Thyroid gland (tissue), 4 donors: ENCODE results near the gene SHROOM4. TPM values are rescaled to one million over a fixed set of nuclear protein-coding genes. Genes with fewer than 3 reads are reported as not detected.
A peak's percentile ranks its signal among the peaks of the same experiment; 100 is the strongest.

Source experiments
- DNase-seq, 2 donors: peaks; one replicate each; pipeline ENCODE4 v3.0.0-alpha.2; 2019
- H3K27ac ChIP-seq, 3 donors: fragments of 200-600 bp; sonication (generic); 1 replicate in 2 of 3; 2 replicates in 1 of 3; pipeline ENCODE4 v1.5.1; 2016 to 2019; ENCODE audit warnings: mild to moderate bottlenecking in 1 of 3, moderate library complexity in 1 of 3
- H3K27me3 ChIP-seq: fragments of 200-600 bp; sonication (generic); one replicate; pipeline ENCODE4 v1.5.1; 2019
- H3K36me3 ChIP-seq, 2 donors: fragments of 200-600 bp; sonication (generic); one replicate each; pipeline ENCODE4 v1.5.1; 2016 to 2019
- H3K4me1 ChIP-seq, 2 donors: fragments of 200-600 bp; sonication (generic); one replicate each; pipeline ENCODE4 v1.5.1; 2017 to 2019
- H3K4me3 ChIP-seq, 3 donors: fragments of 200-600 bp; sonication (generic); replicated peaks in 1 of 3; 1 replicate in 2 of 3; 2 replicates in 1 of 3; pipeline ENCODE4 v1.5.1; 2016; ENCODE audit warnings: mild to moderate bottlenecking in 1 of 3
- H3K9me3 ChIP-seq: fragments of 200-600 bp; sonication (generic); one replicate; pipeline ENCODE4 v1.5.1; 2017
- POLR2A ChIP-seq, 2 donors: fragments of 450-650 bp; IDR thresholded peaks; one replicate each; pipeline ENCODE4 v1.6.1; 2017; ENCODE audit warnings: antibody characterized with exemption in 2 of 2, mild to moderate bottlenecking in 2 of 2, moderate library complexity in 1 of 2
- WGBS, 2 donors: methylation state at CpG; one replicate each; pipeline ENCODE4 v1.1.5; 2017; 5-methylcytosine and 5-hydroxymethylcytosine counted together
- intact Hi-C: fragments of 100-400 bp; cut with DNase I; formaldehyde crosslinking; loops from one replicate; pipeline ENCODE4 v1.15.1; 2023
- total RNA-seq, 4 donors: library from RNA; depleted of rRNA; stranded (reverse); fragments of >200 nt; gene quantifications; one replicate each; pipeline ENCODE4 v1.2.3, GENCODE V29; 2016
- TF ChIP-seq, protein P1 (sequence below), 6 experiments: fragments of 200-600 bp in 3 of 6; fragments of 450-650 bp in 3 of 6; sonication (generic) in 3 of 6; IDR thresholded peaks; one replicate each; pipeline ENCODE4 v1.5.1; 2016 to 2019; ENCODE audit warnings: antibody characterized with exemption in 6 of 6, mild to moderate bottlenecking in 2 of 6, inconsistent platforms in 1 of 6, moderate library complexity in 1 of 6

Gene SHROOM4
- total RNA-seq, 4 donors from 2014 or later: 4.1 to 10.8 (median 6.9) TPM

GRCh38 chrX:50712777-50713176, 101.2 kb downstream of the SHROOM4 start:
- no peaks in the 10 kb centered on the region for H3K4me1 ChIP-seq
- DNase-seq: no peak
- no peak overlapping the region for H3K27ac ChIP-seq
- 98 to 100% methylated on average over 1 to 6 of the region's 6 CpGs for WGBS, 2 donors
- no peaks in the 10 kb centered on the region for H3K9me3 ChIP-seq
- intact Hi-C loops: no loop called here
- TF ChIP-seq POLR2A (IDR thresholded peaks at IDR 0.05): no peak
- TF ChIP-seq, protein P1, sequence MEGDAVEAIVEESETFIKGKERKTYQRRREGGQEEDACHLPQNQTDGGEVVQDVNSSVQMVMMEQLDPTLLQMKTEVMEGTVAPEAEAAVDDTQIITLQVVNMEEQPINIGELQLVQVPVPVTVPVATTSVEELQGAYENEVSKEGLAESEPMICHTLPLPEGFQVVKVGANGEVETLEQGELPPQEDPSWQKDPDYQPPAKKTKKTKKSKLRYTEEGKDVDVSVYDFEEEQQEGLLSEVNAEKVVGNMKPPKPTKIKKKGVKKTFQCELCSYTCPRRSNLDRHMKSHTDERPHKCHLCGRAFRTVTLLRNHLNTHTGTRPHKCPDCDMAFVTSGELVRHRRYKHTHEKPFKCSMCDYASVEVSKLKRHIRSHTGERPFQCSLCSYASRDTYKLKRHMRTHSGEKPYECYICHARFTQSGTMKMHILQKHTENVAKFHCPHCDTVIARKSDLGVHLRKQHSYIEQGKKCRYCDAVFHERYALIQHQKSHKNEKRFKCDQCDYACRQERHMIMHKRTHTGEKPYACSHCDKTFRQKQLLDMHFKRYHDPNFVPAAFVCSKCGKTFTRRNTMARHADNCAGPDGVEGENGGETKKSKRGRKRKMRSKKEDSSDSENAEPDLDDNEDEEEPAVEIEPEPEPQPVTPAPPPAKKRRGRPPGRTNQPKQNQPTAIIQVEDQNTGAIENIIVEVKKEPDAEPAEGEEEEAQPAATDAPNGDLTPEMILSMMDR (IDR thresholded peaks at IDR 0.05): no peak
- no peaks in the 10 kb centered on the region for H3K27me3 ChIP-seq
- H3K36me3 ChIP-seq: no peaks in the 10 kb centered on the region
- H3K4me3 ChIP-seq: no peak overlapping the region

DNA sequence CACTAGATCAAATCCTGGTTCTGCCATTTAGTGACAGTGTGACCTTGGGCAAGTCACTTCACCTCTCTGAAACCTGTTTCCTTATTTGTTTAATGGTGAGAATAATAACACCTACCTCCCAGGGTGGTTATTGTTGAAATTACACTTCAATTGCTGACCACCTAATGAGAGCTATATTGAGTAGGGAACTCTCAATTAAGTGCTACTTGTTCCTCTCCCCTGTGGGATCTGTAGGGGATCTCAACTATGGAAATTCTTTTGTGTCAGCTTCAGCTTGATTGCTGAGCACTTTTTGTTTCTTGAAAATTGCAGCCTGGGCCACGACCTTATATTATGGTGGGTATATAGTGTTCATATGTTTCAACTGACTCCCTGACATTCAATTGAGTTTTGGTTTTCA, 102.1 kb downstream of the SHROOM4 start:
- TF ChIP-seq, protein P1 (IDR thresholded peaks at IDR 0.05): no peak
- TF ChIP-seq POLR2A (IDR thresholded peaks at IDR 0.05): no peak
- Histone ChIP-seq H3K27ac (no peak overlapping the region), H3K4me3 (no peak overlapping the region), H3K4me1 (no peaks in the 10 kb centered on the region), H3K9me3 (no peaks in the 10 kb centered on the region), H3K27me3 (no peaks in the 10 kb centered on the region), H3K36me3 (no peaks in the 10 kb centered on the region)
- WGBS, 2 donors: 33 to 69% methylated on average over 1 of the region's 1 CpG
- intact Hi-C loops: no loop called here
- DNase-seq: no peak

DNA sequence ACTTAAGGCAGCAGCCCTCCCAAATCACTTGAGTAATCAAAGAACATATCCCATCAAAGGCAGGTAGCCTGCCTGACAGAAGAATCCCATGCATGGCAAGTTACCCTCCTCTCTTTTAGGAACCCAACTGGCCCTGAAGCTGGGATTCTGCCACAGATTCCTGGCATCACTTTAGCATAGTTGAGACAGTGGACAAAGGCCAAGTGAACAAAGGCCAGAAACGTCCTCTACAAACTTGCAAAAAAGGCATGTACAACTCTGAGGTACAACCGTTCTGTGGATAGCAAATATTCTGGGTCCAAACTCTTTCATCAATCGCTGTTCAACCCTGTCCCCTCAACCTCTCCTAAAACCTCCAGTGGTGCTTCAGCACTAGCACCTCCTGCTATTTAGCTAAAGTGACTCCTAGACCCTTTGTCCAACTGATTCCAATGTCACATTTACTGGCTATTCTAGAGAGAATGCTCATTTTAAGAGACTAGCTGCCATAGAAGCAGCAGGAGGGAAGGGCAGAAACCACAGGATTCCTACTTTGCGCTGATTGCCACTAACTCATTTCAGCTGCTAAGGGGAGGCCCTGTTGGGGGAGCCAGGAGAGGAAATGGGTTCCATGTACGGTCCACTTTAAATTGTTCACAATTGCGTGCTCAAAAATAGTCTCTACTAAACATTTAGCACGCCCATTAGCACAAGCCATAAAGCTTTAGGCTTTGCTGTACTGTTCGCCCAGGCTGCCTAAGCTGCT, 105.9 kb downstream of the SHROOM4 start:
- Histone ChIP-seq H3K9me3 (no peaks in the 10 kb centered on the region), H3K4me3 (no peak overlapping the region), H3K27me3 (no peaks in the 10 kb centered on the region), H3K4me1 (no peaks in the 10 kb centered on the region), H3K36me3 (no peaks in the 10 kb centered on the region), H3K27ac (no peak overlapping the region)
- peak; percentile 6 to 21 for DNase-seq
- TF ChIP-seq POLR2A (IDR thresholded peaks at IDR 0.05): no peak
- TF ChIP-seq, protein P1 (IDR thresholded peaks at IDR 0.05): no peak
- intact Hi-C loops: no loop called here
- WGBS, 2 donors: 77 to 79% methylated on average over 7 to 8 of the region's 8 CpGs

GRCh38 chrX:50707405-50707804, 106.6 kb downstream of the SHROOM4 start:
- Histone ChIP-seq H3K9me3 (no peaks in the 10 kb centered on the region), H3K27me3 (no peaks in the 10 kb centered on the region), H3K4me1 (no peaks in the 10 kb centered on the region), H3K27ac (no peak overlapping the region), H3K36me3 (no peaks in the 10 kb centered on the region), H3K4me3 (no peak overlapping the region)
- TF ChIP-seq, protein P1 (IDR thresholded peaks at IDR 0.05): no peak
- no peak for TF ChIP-seq POLR2A (IDR thresholded peaks at IDR 0.05)
- 29% methylated on average over 2 of the region's 2 CpGs for WGBS, 2 donors
- peak; percentile 7 for DNase-seq
- intact Hi-C loops: no loop called here

DNA sequence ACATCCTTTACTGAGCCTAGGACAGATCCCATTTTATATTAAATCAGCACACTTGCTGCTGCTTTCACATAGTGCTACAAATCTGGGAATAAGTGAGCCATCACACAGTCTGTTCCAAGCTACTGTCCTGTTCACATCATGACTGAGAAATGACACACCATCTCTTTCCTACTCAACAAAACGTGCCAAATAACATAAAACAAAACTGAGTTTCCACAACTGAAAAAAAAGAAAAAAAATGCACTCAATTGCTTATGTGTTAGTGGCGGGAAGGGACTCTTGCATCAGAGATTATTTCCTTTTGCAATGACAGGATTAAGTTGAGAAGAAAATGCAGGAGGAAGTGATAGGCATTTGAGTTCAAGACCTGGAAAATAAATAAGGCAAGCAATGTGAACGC, 109.0 kb downstream of the SHROOM4 start:
- no peak overlapping the region for H3K4me3 ChIP-seq
- WGBS, 2 donors: 63 to 70% methylated on average over 3 of the region's 3 CpGs
- no peaks in the 10 kb centered on the region for H3K4me1 ChIP-seq
- no peak for DNase-seq
- H3K27me3 ChIP-seq: no peaks in the 10 kb centered on the region
- no peak overlapping the region for H3K27ac ChIP-seq
- intact Hi-C loops: no loop called here
- no peaks in the 10 kb centered on the region for H3K9me3 ChIP-seq
- no peak for TF ChIP-seq POLR2A (IDR thresholded peaks at IDR 0.05)
- TF ChIP-seq, protein P1 (IDR thresholded peaks at IDR 0.05): no peak
- H3K36me3 ChIP-seq: no peaks in the 10 kb centered on the region
